ENCODE results near the gene MARCHF10. TPM values are rescaled to one million over a fixed set of nuclear protein-coding genes. Genes with fewer than 3 reads are reported as not detected.
A peak's percentile ranks its signal among the peaks of the same experiment; 100 is the strongest.

MARCHF10 gene
- total and polyA plus RNA-seq, 3 donors from 2014 or later, result 61.5 to 266 (median 118) TPM

GRCh38 chr17:62821189-62822079 is 13.3 kb upstream of the MARCHF10 start:
- intact Hi-C loops (cut with DNase I; ENCODE audit: low total_unique reads), result no loop called here
- Histone ChIP-seq H3K4me3 (no peak overlapping the region), H3K9me3 (no peaks in the 10 kb centered on the region), H3K36me3 (ENCODE audit: low read depth, missing control alignments) (no peaks in the 10 kb centered on the region), H3K27me3 (no peaks in the 10 kb centered on the region), H3K4me1 (peaks cover 40% of the 10 kb centered on the region), H3K27ac (peak overlapping the region; percentile 14 to 28)
- 65 to 74% methylated on average over 15 of the region's 15 CpGs for WGBS, 2 donors
- peak; percentile 56 for DNase-seq
- TF ChIP-seq POLR2A (IDR thresholded peaks at IDR 0.05) (no peak), CTCF (IDR thresholded peaks at IDR 0.05) (no peak)

GRCh38 chr17:62819511-62820221 is 11.6 kb upstream of the MARCHF10 start:
- H3K9me3 ChIP-seq, result no peaks in the 10 kb centered on the region
- H3K4me3 ChIP-seq, result no peak overlapping the region
- WGBS, 2 donors, result 13 to 30% methylated on average over 12 of the region's 12 CpGs
- peak; percentile 79 for DNase-seq
- H3K4me1 ChIP-seq, result peaks cover 40% of the 10 kb centered on the region
- no peaks in the 10 kb centered on the region for H3K36me3 ChIP-seq (ENCODE audit: low read depth, missing control alignments)
- intact Hi-C loops (cut with DNase I; ENCODE audit: low total_unique reads), result no loop called here
- H3K27ac ChIP-seq, result peak overlapping the region; percentile 55 to 68
- TF ChIP-seq POLR2A (IDR thresholded peaks at IDR 0.05) (no peak), CTCF (IDR thresholded peaks at IDR 0.05) (no peak)
- H3K27me3 ChIP-seq, result no peaks in the 10 kb centered on the region

- 93 to 94% methylated on average over 7 of the region's 7 CpGs for WGBS, 2 donors
- Histone ChIP-seq H3K27me3 (no peaks in the 10 kb centered on the region), H3K27ac (no peak overlapping the region), H3K4me3 (no peak overlapping the region), H3K36me3 (ENCODE audit: low read depth, missing control alignments) (no peaks in the 10 kb centered on the region), H3K9me3 (no peaks in the 10 kb centered on the region), H3K4me1 (peaks cover 40% of the 10 kb centered on the region)
- intact Hi-C loops (cut with DNase I; ENCODE audit: low total_unique reads), result no loop called here
- TF ChIP-seq CTCF (IDR thresholded peaks at IDR 0.05) (no peak), POLR2A (IDR thresholded peaks at IDR 0.05) (no peak)
- DNase-seq, result no peak
Observed at GRCh38 chr17:62818526-62818925, 10.4 kb upstream of the MARCHF10 start.

GRCh38 chr17:62816282-62816839 is 8.2 kb upstream of the MARCHF10 start:
- Histone ChIP-seq H3K36me3 (ENCODE audit: low read depth, missing control alignments) (no peaks in the 10 kb centered on the region), H3K27ac (no peak overlapping the region), H3K9me3 (no peaks in the 10 kb centered on the region), H3K4me1 (peaks cover 21% of the 10 kb centered on the region), H3K4me3 (no peak overlapping the region), H3K27me3 (no peaks in the 10 kb centered on the region)
- intact Hi-C loops (cut with DNase I; ENCODE audit: low total_unique reads), result no loop called here
- TF ChIP-seq CTCF (IDR thresholded peaks at IDR 0.05), result no peak
- TF ChIP-seq POLR2A (IDR thresholded peaks at IDR 0.05), result no peak
- DNase-seq, result no peak
- WGBS, 2 donors, result 48 to 67% methylated on average over 6 of the region's 6 CpGs

All from testis (tissue), 3 donors.